Upper lobe of left lung (tissue), 6 donors: ENCODE results near the gene BSX. TPM values are rescaled to one million over a fixed set of nuclear protein-coding genes. Genes with fewer than 3 reads are reported as not detected.

ENCODE experiments used
- ATAC-seq, 2 donors: fragments of 200-7000 bp; cut with Tn5 transposase; one replicate each; pipeline ENCODE4 v1.9.1; 2022; ENCODE audit warnings: mild to moderate bottlenecking in 2 of 2, moderate library complexity in 2 of 2; ENCODE audit not compliant: low FRiP score in 2 of 2
- DNase-seq, 2 donors: peaks; one replicate each; pipeline ENCODE4 v3.0.0-alpha.2; 2019 to 2020
- H3K27ac ChIP-seq, 4 donors: fragments of 200-600 bp; sonication (generic); one replicate each; pipeline ENCODE4 v1.5.1; 2016 to 2019
- H3K27me3 ChIP-seq, 4 donors: fragments of 200-600 bp; sonication (generic); one replicate each; pipeline ENCODE4 v1.5.1; 2017 to 2019
- H3K36me3 ChIP-seq, 4 donors: fragments of 200-600 bp; sonication (generic); one replicate each; pipeline ENCODE4 v1.5.1; 2016 to 2019
- H3K4me1 ChIP-seq, 4 donors: fragments of 200-600 bp; sonication (generic); one replicate each; pipeline ENCODE4 v1.5.1; 2018 to 2019
- H3K4me3 ChIP-seq, 4 donors: fragments of 200-600 bp; sonication (generic); one replicate each; pipeline ENCODE4 v1.5.1; 2017 to 2019; ENCODE audit warnings: mild to moderate bottlenecking in 2 of 4, moderate library complexity in 1 of 4
- H3K9me3 ChIP-seq, 4 donors: fragments of 200-600 bp; sonication (generic); one replicate each; pipeline ENCODE4 v1.5.1; 2018 to 2019
- EP300 ChIP-seq, 4 donors: sonication (generic); formaldehyde crosslinking; IDR thresholded peaks; one replicate each; pipeline ENCODE4 v1.5.1; 2017; ENCODE audit warnings: antibody characterized with exemption in 4 of 4, control low read depth in 2 of 4
- POLR2A ChIP-seq, 4 donors: fragments of 450-650 bp; IDR thresholded peaks; one replicate each; pipeline ENCODE4 v1.5.1; 2016 to 2017; ENCODE audit warnings: antibody characterized with exemption in 4 of 4, mild to moderate bottlenecking in 2 of 4
- POLR2AphosphoS5 ChIP-seq, 2 donors: sonication (generic); formaldehyde crosslinking; IDR thresholded peaks; one replicate each; pipeline ENCODE4 v1.5.1; 2017; ENCODE audit warnings: antibody characterized with exemption in 2 of 2
- WGBS, 2 donors: methylation state at CpG; one replicate each; pipeline ENCODE4 v1.1.5; 2017 to 2018; 5-methylcytosine and 5-hydroxymethylcytosine counted together
- total RNA-seq, 6 donors: library from RNA; depleted of rRNA in 4 of 6; stranded (reverse); fragments of >200 nt in 4 of 6; gene quantifications; one replicate each; pipeline versions ENCODE4 v1.1.0 to v1.2.1, GENCODE V29; 2016 to 2021
- TF ChIP-seq, protein P1 (sequence below), 6 experiments: fragments of 450-650 bp in 4 of 6; fragments of 200-600 bp in 2 of 6; sonication (generic) in 2 of 6; IDR thresholded peaks; one replicate each; pipeline ENCODE4 v1.5.1; 2016 to 2019; ENCODE audit warnings: antibody characterized with exemption in 6 of 6
- donor health status: DM: no; HTN: no; CAD: no; lungs with moderate emphysema.
- donor health status: DM: no; HTN: yes; CAD: no; lungs with severe emphysema.

Gene BSX
- total RNA-seq, 6 donors from 2014 or later, result not detected

- ATAC-seq (no peak), DNase-seq (no peak)
- no peak overlapping the region for H3K4me3 ChIP-seq
- H3K4me1 ChIP-seq, result no peaks in the 10 kb centered on the region
- no peaks in the 10 kb centered on the region for H3K36me3 ChIP-seq
- no peaks in the 10 kb centered on the region for H3K9me3 ChIP-seq
- 50 to 74% methylated on average over 4 of the region's 4 CpGs for WGBS, 2 donors
- TF ChIP-seq POLR2A (IDR thresholded peaks at IDR 0.05) (no peak), EP300 (IDR thresholded peaks at IDR 0.05) (no peak), POLR2AphosphoS5 (IDR thresholded peaks at IDR 0.05) (no peak)
- TF ChIP-seq, protein P1, sequence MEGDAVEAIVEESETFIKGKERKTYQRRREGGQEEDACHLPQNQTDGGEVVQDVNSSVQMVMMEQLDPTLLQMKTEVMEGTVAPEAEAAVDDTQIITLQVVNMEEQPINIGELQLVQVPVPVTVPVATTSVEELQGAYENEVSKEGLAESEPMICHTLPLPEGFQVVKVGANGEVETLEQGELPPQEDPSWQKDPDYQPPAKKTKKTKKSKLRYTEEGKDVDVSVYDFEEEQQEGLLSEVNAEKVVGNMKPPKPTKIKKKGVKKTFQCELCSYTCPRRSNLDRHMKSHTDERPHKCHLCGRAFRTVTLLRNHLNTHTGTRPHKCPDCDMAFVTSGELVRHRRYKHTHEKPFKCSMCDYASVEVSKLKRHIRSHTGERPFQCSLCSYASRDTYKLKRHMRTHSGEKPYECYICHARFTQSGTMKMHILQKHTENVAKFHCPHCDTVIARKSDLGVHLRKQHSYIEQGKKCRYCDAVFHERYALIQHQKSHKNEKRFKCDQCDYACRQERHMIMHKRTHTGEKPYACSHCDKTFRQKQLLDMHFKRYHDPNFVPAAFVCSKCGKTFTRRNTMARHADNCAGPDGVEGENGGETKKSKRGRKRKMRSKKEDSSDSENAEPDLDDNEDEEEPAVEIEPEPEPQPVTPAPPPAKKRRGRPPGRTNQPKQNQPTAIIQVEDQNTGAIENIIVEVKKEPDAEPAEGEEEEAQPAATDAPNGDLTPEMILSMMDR (IDR thresholded peaks at IDR 0.05), result no peak
- H3K27me3 ChIP-seq, result no peaks in the 10 kb centered on the region
- no peak overlapping the region for H3K27ac ChIP-seq
Measured at GRCh38 chr11:123011510-123011909, 29.9 kb upstream of the BSX start.

DNA sequence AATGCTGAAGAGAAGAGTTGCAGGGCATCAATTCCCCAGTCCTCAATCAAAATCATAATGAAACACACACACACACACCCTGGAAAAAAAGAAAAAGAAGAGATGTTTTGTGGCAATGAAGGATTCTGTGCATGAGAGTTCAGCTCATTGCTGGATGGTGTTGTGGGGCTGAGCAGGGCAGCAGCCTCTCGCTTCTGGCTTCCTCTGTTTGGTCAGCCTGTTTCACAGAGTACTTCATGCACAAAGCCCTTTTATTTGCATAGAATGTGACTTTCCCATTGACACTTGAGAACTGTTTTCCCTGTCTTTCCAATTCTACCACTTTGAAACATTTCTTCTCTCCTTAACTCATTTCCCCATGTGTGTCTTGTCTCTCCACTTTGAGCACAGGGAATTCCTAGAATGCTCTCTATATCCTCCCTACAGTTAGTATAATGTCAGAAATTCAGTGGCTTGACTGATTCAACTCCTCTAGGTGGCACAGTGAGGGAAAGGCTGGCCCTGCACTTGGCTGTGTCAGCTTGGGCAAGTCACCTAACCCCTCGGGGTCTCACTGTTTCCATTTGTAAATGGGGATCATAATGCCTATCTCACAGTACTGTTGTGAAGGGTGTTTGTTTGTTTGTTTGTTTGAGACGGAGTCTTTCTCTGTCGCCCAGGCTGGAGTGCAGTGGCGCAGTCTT, 25.4 kb upstream of the BSX start:
- DNase-seq, result no peak
- WGBS, 2 donors, result 88 to 90% methylated on average over 5 of the region's 5 CpGs
- no peak overlapping the region for H3K4me3 ChIP-seq
- no peaks in the 10 kb centered on the region for H3K27me3 ChIP-seq
- no peaks in the 10 kb centered on the region for H3K4me1 ChIP-seq
- no peaks in the 10 kb centered on the region for H3K36me3 ChIP-seq
- TF ChIP-seq EP300 (IDR thresholded peaks at IDR 0.05) (no peak), POLR2A (IDR thresholded peaks at IDR 0.05) (no peak)
- TF ChIP-seq, protein P1 (IDR thresholded peaks at IDR 0.05), result no peak
- H3K27ac ChIP-seq, result no peak overlapping the region
- no peak for ATAC-seq
- H3K9me3 ChIP-seq, result no peaks in the 10 kb centered on the region

- TF ChIP-seq POLR2AphosphoS5 (IDR thresholded peaks at IDR 0.05) (no peak), EP300 (IDR thresholded peaks at IDR 0.05) (no peak), POLR2A (IDR thresholded peaks at IDR 0.05) (no peak)
- TF ChIP-seq, protein P1 (IDR thresholded peaks at IDR 0.05), result no peak
- Histone ChIP-seq H3K36me3 (no peaks in the 10 kb centered on the region), H3K27ac (no peak overlapping the region), H3K4me3 (no peak overlapping the region), H3K4me1 (no peaks in the 10 kb centered on the region), H3K9me3 (no peaks in the 10 kb centered on the region), H3K27me3 (no peaks in the 10 kb centered on the region)
- WGBS, 2 donors, result 77 to 84% methylated on average over 5 of the region's 5 CpGs
- no peak for DNase-seq
- no peak for ATAC-seq
Measured at GRCh38 chr11:123000721-123001120, 19.1 kb upstream of the BSX start.

DNA sequence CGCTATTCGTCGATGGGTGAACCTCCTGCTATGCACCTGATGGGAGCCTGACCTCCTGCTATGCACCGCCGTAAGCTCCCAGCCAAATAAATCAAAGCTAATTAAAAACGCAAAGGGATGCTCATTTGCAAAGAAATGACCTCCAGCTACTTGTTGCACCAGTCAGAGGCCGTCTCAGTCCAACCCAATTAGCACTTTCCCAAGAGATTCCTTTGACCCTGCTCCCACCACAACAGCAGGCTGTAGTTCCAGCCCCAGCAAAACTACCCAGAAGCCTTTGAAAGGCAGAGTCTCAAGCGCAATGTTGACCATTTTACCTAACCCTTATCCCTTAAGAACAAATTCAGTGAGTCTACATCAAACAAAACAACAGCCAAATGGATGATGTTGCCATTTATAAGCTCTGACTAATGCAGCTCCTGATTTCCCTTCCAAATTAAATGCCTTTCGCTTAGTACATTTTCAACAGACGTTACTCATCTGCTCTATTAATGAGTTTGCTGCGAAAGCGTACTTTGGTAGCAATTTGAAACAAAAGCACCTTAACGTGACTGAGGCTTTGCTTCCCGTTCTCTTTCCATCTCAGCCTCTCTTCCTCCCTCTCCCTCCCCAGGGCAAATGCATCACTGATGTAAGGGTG, 17.2 kb upstream of the BSX start:
- DNase-seq (no peak), ATAC-seq (no peak)
- TF ChIP-seq, protein P1 (IDR thresholded peaks at IDR 0.05), result no peak
- TF ChIP-seq POLR2A (IDR thresholded peaks at IDR 0.05) (no peak), EP300 (IDR thresholded peaks at IDR 0.05) (no peak), POLR2AphosphoS5 (IDR thresholded peaks at IDR 0.05) (no peak)
- Histone ChIP-seq H3K4me1 (no peaks in the 10 kb centered on the region), H3K9me3 (no peaks in the 10 kb centered on the region), H3K27me3 (no peaks in the 10 kb centered on the region), H3K27ac (no peak overlapping the region), H3K4me3 (peak overlapping the region in 1 of 4 donors; percentile 1), H3K36me3 (no peaks in the 10 kb centered on the region)
- WGBS, 2 donors, result 51 to 52% methylated on average over 14 of the region's 14 CpGs

GRCh38 chr11:122995526-122995925, 13.9 kb upstream of the BSX start:
- no peaks in the 10 kb centered on the region for H3K9me3 ChIP-seq
- TF ChIP-seq, protein P1 (IDR thresholded peaks at IDR 0.05), result no peak
- TF ChIP-seq POLR2AphosphoS5 (IDR thresholded peaks at IDR 0.05) (no peak), POLR2A (IDR thresholded peaks at IDR 0.05) (no peak), EP300 (IDR thresholded peaks at IDR 0.05) (no peak)
- H3K4me3 ChIP-seq, result no peak overlapping the region
- 28 to 41% methylated on average over 3 of the region's 3 CpGs for WGBS, 2 donors
- H3K27me3 ChIP-seq, result no peaks in the 10 kb centered on the region
- H3K27ac ChIP-seq, result no peak overlapping the region
- no peaks in the 10 kb centered on the region for H3K4me1 ChIP-seq
- no peak for DNase-seq
- no peak for ATAC-seq
- no peaks in the 10 kb centered on the region for H3K36me3 ChIP-seq
